SK-N-SH (cell line): ENCODE results near the gene IFT27. TPM values are rescaled to one million over a fixed set of nuclear protein-coding genes. Genes with fewer than 3 reads are reported as not detected.

Experiments used
- CTCF ChIA-PET: fragments of 300-600, 350-600 bp; formaldehyde crosslinking; extraction: SDS; loops from one replicate; lab custom pipeline; 2021; lab: Yijun Ruan, JAX
- POLR2A ChIA-PET: fragments of 350-600 bp; sonication (Branson Sonifier 250); formaldehyde crosslinking; extraction: SDS; loops from one replicate; lab custom pipeline; 2020; ENCODE audit warnings: antibody characterized with exemption, inconsistent platforms; lab: Yijun Ruan, JAX
- DNase-seq: peaks from one replicate; pipeline ENCODE4 v3.0.0; 2012
- H2AFZ ChIP-seq: fragments of 200-600 bp; sonication (generic); 2 replicates; pipeline ENCODE4 v1.8.1; 2016; ENCODE audit warnings: antibody characterized with exemption, mild to moderate bottlenecking, low read depth
- H3F3A ChIP-seq: fragments of 200-600 bp; sonication (generic); replicated peaks from 2 replicates; pipeline ENCODE3; 2016; ENCODE audit warnings: antibody characterized with exemption, mild to moderate bottlenecking; ENCODE audit not compliant: insufficient read depth
- H3K27ac ChIP-seq, 2 experiments: fragments of 200-500 bp in 1 of 2; fragments of 200-600 bp in 1 of 2; sonication (Bioruptor generic) in 1 of 2; sonication (generic), shearing (Covaris generic) in 1 of 2; 2 replicates each; pipeline versions ENCODE4 v1.5.1 to v1.6.1; 2014 to 2016; ENCODE audit warnings: low read depth in 2 of 2, inconsistent platforms in 1 of 2, low read length in 1 of 2, mild to moderate bottlenecking in 1 of 2, mixed read lengths in 1 of 2
- H3K27me3 ChIP-seq: fragments of 200-600 bp; sonication (generic), shearing (Covaris generic); 2 replicates; pipeline ENCODE4 v1.6.1; 2016; ENCODE audit warnings: mixed run types; ENCODE audit not compliant: insufficient read depth
- H3K36me3 ChIP-seq, 2 experiments: fragments of 200-500 bp in 1 of 2; fragments of 200-600 bp in 1 of 2; sonication (Bioruptor generic) in 1 of 2; sonication (generic) in 1 of 2; replicated peaks in 1 of 2; 2 replicates each; pipeline versions ENCODE3 to v1.5.1; 2014 to 2016; ENCODE audit warnings: low read length in 1 of 2, mild to moderate bottlenecking in 1 of 2; ENCODE audit not compliant: insufficient read depth in 2 of 2, control insufficient read depth in 1 of 2
- H3K4me1 ChIP-seq, 2 experiments: fragments of 200-500 bp in 1 of 2; fragments of 200-600 bp in 1 of 2; sonication (Bioruptor generic) in 1 of 2; sonication (generic), shearing (Covaris generic) in 1 of 2; 2 replicates each; pipeline versions ENCODE4 v1.5.1 to v1.6.1; 2014 to 2016; ENCODE audit warnings: low read depth in 1 of 2, low read length in 1 of 2, mixed run types in 1 of 2; ENCODE audit not compliant: insufficient read depth in 2 of 2, control insufficient read depth in 1 of 2
- H3K4me2 ChIP-seq: fragments of 200-600 bp; sonication (generic), shearing (Covaris generic); 2 replicates; pipeline ENCODE4 v1.6.1; 2017; ENCODE audit warnings: mixed run types
- H3K4me3 ChIP-seq, 2 experiments: fragments of 200-500 bp in 1 of 2; fragments of 200-600 bp in 1 of 2; sonication (Bioruptor generic) in 1 of 2; sonication (generic), shearing (Covaris generic) in 1 of 2; 2 replicates each; pipeline versions ENCODE4 v1.5.1 to v1.8.1; 2014 to 2016; ENCODE audit warnings: low read depth in 2 of 2, inconsistent platforms in 1 of 2, low read length in 1 of 2, mild to moderate bottlenecking in 1 of 2, mixed read lengths in 1 of 2, moderate library complexity in 1 of 2
- H3K79me2 ChIP-seq: fragments of 200-600 bp; sonication (generic); 2 replicates; pipeline ENCODE4 v1.8.1; 2017; ENCODE audit warnings: mild to moderate bottlenecking; ENCODE audit not compliant: insufficient read depth
- H3K9ac ChIP-seq: fragments of 200-600 bp; sonication (generic); 2 replicates; pipeline ENCODE4 v1.6.1; 2017; ENCODE audit warnings: mixed run types
- H3K9me2 ChIP-seq: fragments of 200-600 bp; sonication (generic); 2 replicates; pipeline ENCODE4 v1.6.1; 2017; ENCODE audit warnings: mixed run types
- H3K9me3 ChIP-seq: fragments of 200-600 bp; sonication (generic); 2 replicates; pipeline ENCODE4 v1.6.1; 2017; ENCODE audit warnings: mixed run types, mild to moderate bottlenecking, moderate library complexity
- H4K20me1 ChIP-seq: fragments of 200-600 bp; sonication (generic); 2 replicates; pipeline ENCODE4 v1.6.1; 2017; ENCODE audit warnings: mild to moderate bottlenecking, mixed run types; ENCODE audit not compliant: insufficient read depth
- CTCF ChIP-seq: fragments of 200-600 bp; sonication (generic); IDR thresholded peaks from 2 replicates; pipeline ENCODE4 v1.6.1; 2017; ENCODE audit warnings: antibody characterized with exemption, mild to moderate bottlenecking, moderate library complexity
- FOXJ3 ChIP-seq: sonication (generic); formaldehyde crosslinking; IDR thresholded peaks from 2 replicates; pipeline ENCODE4 v1.5.1; 2020; ENCODE audit warnings: mild to moderate bottlenecking, missing genetic modification reagents
- FOXM1 ChIP-seq: IDR thresholded peaks from 2 replicates; pipeline ENCODE4 v1.4.0; 2012; ENCODE audit warnings: low read depth, mild to moderate bottlenecking
- GATA2 ChIP-seq: sonication (generic); formaldehyde crosslinking; IDR thresholded peaks from 2 replicates; pipeline ENCODE4 v1.5.0; 2020; ENCODE audit warnings: mild to moderate bottlenecking, missing genetic modification reagents
- IRF3 ChIP-seq: fragments of 150-350 bp; IDR thresholded peaks from 2 replicates; pipeline ENCODE4 v1.6.1; 2016; ENCODE audit warnings: mild to moderate bottlenecking, low read depth, low read length
- MEF2A ChIP-seq: IDR thresholded peaks from 2 replicates; pipeline ENCODE4 v1.4.0; 2012; ENCODE audit warnings: low read depth, borderline replicate concordance
- MXI1 ChIP-seq: IDR thresholded peaks from 2 replicates; pipeline ENCODE4 v1.6.1; 2012; ENCODE audit warnings: mild to moderate bottlenecking, low read depth, low read length, improper control_type of control experiment
- NFIC ChIP-seq: IDR thresholded peaks from 2 replicates; pipeline ENCODE4 v1.4.0; 2012; ENCODE audit warnings: borderline replicate concordance
- RAD21 ChIP-seq: IDR thresholded peaks from 2 replicates; pipeline ENCODE4 v1.6.1; 2012; ENCODE audit warnings: mild to moderate bottlenecking, low read length
- RXRA ChIP-seq: IDR thresholded peaks from 2 replicates; pipeline ENCODE4 v1.4.0; 2012; ENCODE audit warnings: low read depth, mild to moderate bottlenecking, borderline replicate concordance
- SMC3 ChIP-seq: IDR thresholded peaks from 2 replicates; pipeline ENCODE4 v1.6.1; 2012; ENCODE audit warnings: low read depth, low read length, improper control_type of control experiment
- TAF1 ChIP-seq: IDR thresholded peaks from 2 replicates; pipeline ENCODE4 v1.6.1; 2012; ENCODE audit warnings: low read depth, mild to moderate bottlenecking, low read length, moderate library complexity, borderline replicate concordance
- TCF12 ChIP-seq: IDR thresholded peaks from 2 replicates; pipeline ENCODE4 v1.4.0; 2012
- USF2 ChIP-seq: fragments of 150-350 bp; IDR thresholded peaks from 2 replicates; pipeline ENCODE4 v1.6.1; 2017; ENCODE audit warnings: antibody characterized with exemption, low read length, low read depth, borderline replicate concordance
- YY1 ChIP-seq: IDR thresholded peaks from 2 replicates; pipeline ENCODE4 v1.4.0; 2012; ENCODE audit warnings: low read depth, mild to moderate bottlenecking
- WGBS: methylation state at CpG from one replicate; pipeline ENCODE4 v1.1.6; 2017; ENCODE audit warnings: low lambda C conversion rate; 5-methylcytosine and 5-hydroxymethylcytosine counted together
- polyA plus RNA-seq, 3 experiments: library from polyadenylated mRNA; depleted of rRNA; stranded (reverse); fragments of >200 nt; gene quantifications; 2 replicates each; pipeline ENCODE4 v1.2.3, GENCODE V29; 2012

Gene IFT27
- polyA plus RNA-seq, 1 of the 3 experiments (the other 2 are of a cell fraction) = 29.4 TPM

GRCh38 chr22:36757668-36758211 lies 18.2 kb downstream of the IFT27 start:
- peaks cover 0 to 2% of the 10 kb centered on the region in 2 experiments for H3K36me3 ChIP-seq
- H2AFZ ChIP-seq = no peak overlapping the region
- no peaks in the 10 kb centered on the region for H3K9me3 ChIP-seq
- no peaks in the 10 kb centered on the region for H3K79me2 ChIP-seq
- H3K4me1 ChIP-seq = peaks cover 0 to 5% of the 10 kb centered on the region in 2 experiments; a peak in 1 of 4 replicates
- no peaks in the 10 kb centered on the region for H3F3A ChIP-seq
- DNase-seq = peak; percentile 83
- no peak for TF ChIP-seq RXRA
- no peak for TF ChIP-seq NFIC
- TF ChIP-seq YY1 = no peak
- TF ChIP-seq FOXM1 = no peak
- no peak for TF ChIP-seq TCF12
- no peak for TF ChIP-seq GATA2 (CRISPR knock-in tag)
- TF ChIP-seq IRF3 = no peak
- no peak for TF ChIP-seq USF2
- TF ChIP-seq MXI1 = 0 out of 2 replicates have a peak, but pooled peaks have one; percentile 28
- TF ChIP-seq SMC3 = peak; percentile 65
- peak; percentile 75 for TF ChIP-seq CTCF
- no peak for TF ChIP-seq MEF2A
- TF ChIP-seq RAD21 = peak; percentile 67
- TF ChIP-seq FOXJ3 (CRISPR knock-in tag) = no peak
- no peak for TF ChIP-seq TAF1
- 58% methylated on average over 9 of the region's 19 CpGs for WGBS
- no peak overlapping the region; a peak in 1 of 4 replicates for H3K4me3 ChIP-seq
- CTCF ChIA-PET = interaction anchor here (0.6 to 4.0 kb wide), 35 partner anchors 8 to 263 kb away, joined by 3 to 52 read pairs (median 3); no protein-coding TSS in a partner anchor
- no peak overlapping the region; a peak in 1 of 4 replicates for H3K27ac ChIP-seq
- no peaks in the 10 kb centered on the region for H3K9me2 ChIP-seq
- H3K27me3 ChIP-seq = no peaks in the 10 kb centered on the region
- no peak overlapping the region for H3K9ac ChIP-seq
- no peak overlapping the region for H3K4me2 ChIP-seq
- H4K20me1 ChIP-seq = no peaks in the 10 kb centered on the region
- POLR2A ChIA-PET = interaction anchor here (3.2 kb wide), 1 partner anchor 18 kb away, joined by 11 read pairs; the partner anchor contains the start of gene IFT27
